IMR-90 (cell line): ENCODE data around the gene KAT7. TPM values are rescaled to one million over a fixed set of nuclear protein-coding genes. Genes with fewer than 3 reads are reported as not detected.

Experiments
- ATAC-seq: fragments of 200-7000 bp; cut with Tn5 transposase; 2 replicates; pipeline ENCODE4 v1.9.1; 2020; ENCODE audit warnings: low read depth, mild to moderate bottlenecking, moderate library complexity
- BruUV-seq: library from RNA; stranded (reverse); fragments of 400-500 nt; replicated peaks from 2 replicates; lab custom pipeline; 2021; lab: Mats Ljungman, UMichigan
- CTCF ChIA-PET: fragments of 300-600 bp; formaldehyde crosslinking; extraction: SDS; loops from one replicate; lab custom pipeline; 2021; ENCODE audit warnings: antibody characterized with exemption; lab: Yijun Ruan, JAX
- POLR2A ChIA-PET: fragments of 300-600 bp; sonication (Branson Sonifier 250); formaldehyde crosslinking; loops from one replicate; lab custom pipeline; 2022; ENCODE audit warnings: antibody characterized with exemption; ENCODE audit not compliant: unreplicated experiment; lab: Charles Lee
- DNase-seq: peaks from one replicate; pipeline ENCODE4 v3.0.0; 2013
- H2AFZ ChIP-seq: replicated peaks from 2 replicates; pipeline ENCODE3; 2013; ENCODE audit warnings: low read length, mild to moderate bottlenecking; ENCODE audit not compliant: poor library complexity
- H2AK5ac ChIP-seq: 2 replicates; pipeline ENCODE4 v1.6.1; 2013; ENCODE audit warnings: low read depth, low read length, inconsistent platforms
- H2AK9ac ChIP-seq: replicated peaks from 2 replicates; pipeline ENCODE3; 2013; ENCODE audit warnings: mild to moderate bottlenecking, low read depth, low read length, moderate library complexity; ENCODE audit not compliant: poor library complexity
- H2BK120ac ChIP-seq: 2 replicates; pipeline ENCODE4 v1.6.1; 2013; ENCODE audit warnings: low read depth, low read length, inconsistent platforms
- H2BK15ac ChIP-seq: 3 replicates; pipeline ENCODE4 v1.6.1; 2013; ENCODE audit warnings: low read depth, low read length, inconsistent platforms
- H2BK20ac ChIP-seq: 2 replicates; pipeline ENCODE4 v1.6.1; 2013; ENCODE audit warnings: low read depth, mild to moderate bottlenecking, inconsistent platforms, low read length, moderate library complexity
- H2BK5ac ChIP-seq: 2 replicates; pipeline ENCODE4 v1.6.1; 2013; ENCODE audit warnings: mild to moderate bottlenecking, low read depth, low read length, inconsistent platforms; ENCODE audit not compliant: poor library complexity, severe bottlenecking
- H3K14ac ChIP-seq: replicated peaks from 2 replicates; pipeline ENCODE4 v1.6.1; 2013; ENCODE audit warnings: low read depth, low read length, inconsistent platforms
- H3K18ac ChIP-seq: 2 replicates; pipeline ENCODE4 v1.6.1; 2013; ENCODE audit warnings: low read depth, low read length, control low read depth
- H3K23ac ChIP-seq: 2 replicates; pipeline ENCODE4 v1.6.1; 2013; ENCODE audit warnings: low read depth, low read length, inconsistent platforms
- H3K27ac ChIP-seq: 2 replicates; pipeline ENCODE4 v1.5.1; 2013; ENCODE audit warnings: mild to moderate bottlenecking, control low read depth, low read length; ENCODE audit not compliant: insufficient read depth
- H3K27me3 ChIP-seq: 2 replicates; pipeline ENCODE4 v1.6.1; 2013; ENCODE audit warnings: low read length; ENCODE audit not compliant: control insufficient read depth, insufficient read depth
- H3K36me3 ChIP-seq: 2 replicates; pipeline ENCODE4 v1.6.1; 2013; ENCODE audit warnings: low read length, mixed read lengths; ENCODE audit not compliant: control insufficient read depth, insufficient read depth
- H3K4ac ChIP-seq: 2 replicates; pipeline ENCODE4 v1.6.1; 2013; ENCODE audit warnings: low read depth, low read length, inconsistent platforms
- H3K4me1 ChIP-seq: 2 replicates; pipeline ENCODE4 v1.6.1; 2013; ENCODE audit warnings: low read length, mixed read lengths; ENCODE audit not compliant: control insufficient read depth, insufficient read depth
- H3K4me2 ChIP-seq: 2 replicates; pipeline ENCODE4 v1.6.1; 2013; ENCODE audit warnings: low read depth, mild to moderate bottlenecking, control low read depth, low read length, moderate library complexity
- H3K4me3 ChIP-seq: 2 replicates; pipeline ENCODE4 v1.5.1; 2013; ENCODE audit warnings: low read depth, mild to moderate bottlenecking, control low read depth, low read length, moderate library complexity; ENCODE audit not compliant: insufficient read depth
- H3K56ac ChIP-seq: 2 replicates; pipeline ENCODE4 v1.6.1; 2013; ENCODE audit warnings: low read length, inconsistent platforms; ENCODE audit not compliant: insufficient read depth; ENCODE audit errors: extremely low read depth
- H3K79me1 ChIP-seq, 2 experiments: 2 replicates each; pipeline ENCODE4 v1.6.1; 2013; ENCODE audit warnings: low read length in 2 of 2, inconsistent platforms in 1 of 2, low read depth in 1 of 2
- H3K9ac ChIP-seq: 2 replicates; pipeline ENCODE4 v1.6.1; 2013; ENCODE audit warnings: low read depth, low read length, control low read depth
- H3K9me1 ChIP-seq: 2 replicates; pipeline ENCODE4 v1.6.1; 2013; ENCODE audit warnings: low read length, inconsistent platforms; ENCODE audit not compliant: insufficient read depth
- H3K9me3 ChIP-seq: 2 replicates; pipeline ENCODE4 v1.6.1; 2013; ENCODE audit warnings: low read length; ENCODE audit not compliant: control insufficient read depth, insufficient read depth
- H4K20me1 ChIP-seq: 2 replicates; pipeline ENCODE4 v1.6.1; 2013; ENCODE audit warnings: low read length, inconsistent platforms; ENCODE audit not compliant: insufficient read depth
- H4K5ac ChIP-seq: 2 replicates; pipeline ENCODE4 v1.6.1; 2013; ENCODE audit warnings: mild to moderate bottlenecking, low read depth, low read length, control low read depth
- H4K8ac ChIP-seq, 2 experiments: 2 replicates each; pipeline ENCODE4 v1.6.1; 2013; ENCODE audit warnings: low read depth in 2 of 2, low read length in 2 of 2, control low read depth in 1 of 2, inconsistent platforms in 1 of 2
- H4K91ac ChIP-seq: 2 replicates; pipeline ENCODE4 v1.6.1; 2013; ENCODE audit warnings: low read depth, low read length, inconsistent platforms; ENCODE audit not compliant: insufficient read depth
- BHLHE40 ChIP-seq: fragments of 150-350 bp; IDR thresholded peaks from 2 replicates; pipeline ENCODE4 v1.6.1; 2016; ENCODE audit warnings: mild to moderate bottlenecking, low read depth, low read length
- CEBPB ChIP-seq: IDR thresholded peaks from 2 replicates; pipeline ENCODE4 v1.6.1; 2012; ENCODE audit warnings: low read depth, low read length, improper control_type of control experiment
- RCOR1 ChIP-seq: IDR thresholded peaks from 2 replicates; pipeline ENCODE4 v1.6.1; 2012; ENCODE audit warnings: mild to moderate bottlenecking, low read length, improper control_type of control experiment; ENCODE audit not compliant: insufficient replicate concordance
- WGBS, 2 experiments: methylation state at CpG; one replicate each; pipeline versions ENCODE4 v1.1.5 to v1.1.7; 2013; ENCODE audit warnings: missing lambda C conversion rate in 2 of 2; ENCODE audit not compliant: insufficient read length in 1 of 2; ENCODE audit errors: extremely low coverage in 2 of 2; 5-methylcytosine and 5-hydroxymethylcytosine counted together
- dilution Hi-C: fragments of 300-500 bp; cut with HindIII; formaldehyde crosslinking; loops from one replicate; pipeline ENCODE4 v1.14.3; 2018; ENCODE audit warnings: low sequenced_read_pairs; ENCODE audit not compliant: unreplicated experiment
- in situ Hi-C: fragments of 300-500 bp; cut with MboI; formaldehyde crosslinking; loops from 3 replicates; pipeline ENCODE4 v1.14.3; 2019; ENCODE audit warnings: low sequenced_read_pairs, inconsistent platforms, mixed read lengths
- intact Hi-C: fragments of 100-400 bp; cut with micrococcal nuclease; formaldehyde crosslinking; loops from 2 replicates; pipeline ENCODE4 v1.10.0; 2022
- polyA plus RNA-seq, 3 experiments: library from polyadenylated mRNA; depleted of rRNA; stranded (reverse); fragments of >200 nt; gene quantifications; 2 replicates each; pipeline ENCODE4 v1.2.3, GENCODE V29; 2012; ENCODE audit warnings: low replicate concordance in 1 of 3
- total RNA-seq: library from RNA; depleted of rRNA; stranded (reverse); fragments of >200 nt; gene quantifications from 2 replicates; pipeline ENCODE4 v1.2.3, GENCODE V29; 2012

KAT7 gene
- total and polyA plus RNA-seq, 2 of the 4 experiments (the other 2 are of a cell fraction) = 16.9 to 21.9 TPM

- H3K79me1 ChIP-seq = no peaks in the 10 kb centered on the region
- no peak overlapping the region for H4K8ac ChIP-seq
- no peak overlapping the region for H2BK20ac ChIP-seq
- ChIA-PET POLR2A (no interaction called here), CTCF (interaction anchor here (1.2 kb wide), 2 partner anchors 30 to 73 kb away, joined by 3 to 4 read pairs; no protein-coding TSS in a partner anchor)
- H3K14ac ChIP-seq = no peak overlapping the region
- H4K91ac ChIP-seq = no peak overlapping the region
- intact Hi-C loops (no loop called here), dilution Hi-C loops (no loop called here), in situ Hi-C loops (loop anchor here (25.0 kb wide), 1 partner anchor 431 kb away; no protein-coding TSS in a partner anchor)
- no peak overlapping the region for H3K4ac ChIP-seq
- no peak for DNase-seq
- no peak overlapping the region for H3K9ac ChIP-seq
- H3K4me3 ChIP-seq = no peak overlapping the region
- H3K23ac ChIP-seq = no peak overlapping the region
- H2BK120ac ChIP-seq = no peak overlapping the region
- H3K56ac ChIP-seq = no peak overlapping the region
- H3K27me3 ChIP-seq = peaks cover 74% of the 10 kb centered on the region
- no peak overlapping the region for H2AFZ ChIP-seq
- no peak for ATAC-seq
- no peaks in the 10 kb centered on the region; the same call in 1 of the 2 replicates for H3K9me3 ChIP-seq
- no peak overlapping the region for H3K27ac ChIP-seq
- no peak overlapping the region for H2AK9ac ChIP-seq
- whole genome bisulfite sequencing, 2 experiments = no CpG with 5 or more reads among the region's 5 CpGs
- H2BK5ac ChIP-seq = no peak overlapping the region
- H2AK5ac ChIP-seq = no peak overlapping the region
- no TSS peak for BruUV-seq
- H3K18ac ChIP-seq = no peak overlapping the region
- H2BK15ac ChIP-seq = no peak overlapping the region
- no peak for TF ChIP-seq CEBPB
- TF ChIP-seq BHLHE40 = no peak
- TF ChIP-seq RCOR1 = no peak
- H4K20me1 ChIP-seq = no peaks in the 10 kb centered on the region
- H3K36me3 ChIP-seq = no peaks in the 10 kb centered on the region
- H3K9me1 ChIP-seq = no peaks in the 10 kb centered on the region
- H3K4me2 ChIP-seq = no peak overlapping the region
- no peaks in the 10 kb centered on the region for H3K4me1 ChIP-seq
- H4K5ac ChIP-seq = no peak overlapping the region
Observed at GRCh38 chr17:49881054-49881402, 92.5 kb downstream of the KAT7 start.
